Adrenal gland (tissue), 12 donors: ENCODE data around the gene ADAMTSL3. TPM values are rescaled to one million over a fixed set of nuclear protein-coding genes. Genes with fewer than 3 reads are reported as not detected.

ENCODE experiments used
- DNase-seq, 7 donors: peaks; one replicate each; pipeline ENCODE4 v3.0.0-alpha.2; 2019 to 2020
- H3K27ac ChIP-seq, 5 donors: fragments of 200-600 bp; sonication (generic) in 4 of 5; 1 replicate in 3 of 5; 2 replicates in 2 of 5; pipeline versions ENCODE4 v1.5.1 to v1.8.0; 2016 to 2020; ENCODE audit warnings: mild to moderate bottlenecking in 1 of 5
- H3K27me3 ChIP-seq: fragments of 200-600 bp; 2 replicates; pipeline ENCODE4 v1.8.0; 2021
- H3K36me3 ChIP-seq, 2 donors: fragments of 200-600 bp; replicated peaks in 1 of 2; 1 replicate in 1 of 2; 2 replicates in 1 of 2; pipeline versions ENCODE4 v1.5.1 to v1.8.0; 2018 to 2022
- H3K4me1 ChIP-seq, 2 donors: fragments of 200-600 bp; replicated peaks in 1 of 2; 1 replicate in 1 of 2; 2 replicates in 1 of 2; pipeline versions ENCODE4 v1.5.1 to v1.8.0; 2018 to 2021
- H3K4me3 ChIP-seq, 4 donors: fragments of 200-600 bp; sonication (generic) in 3 of 4; one replicate each; pipeline ENCODE4 v1.5.1; 2016 to 2018
- H3K9me3 ChIP-seq, 3 donors: fragments of 200-600 bp; sonication (generic) in 1 of 3; replicated peaks in 1 of 3; 1 replicate in 2 of 3; 2 replicates in 1 of 3; pipeline versions ENCODE4 v1.5.1 to v1.8.0; 2016 to 2021
- POLR2A ChIP-seq, 2 donors: fragments of 450-650 bp; IDR thresholded peaks; one replicate each; pipeline ENCODE4 v1.6.1; 2017; ENCODE audit warnings: antibody characterized with exemption in 2 of 2, mild to moderate bottlenecking in 2 of 2, moderate library complexity in 1 of 2
- WGBS, 4 donors: extraction: QIAGEN DNeasy Blood & Tissue Kit in 2 of 4; methylation state at CpG; one replicate each; pipeline versions ENCODE4 v1.1.5 to v1.1.7; 2013 to 2017; 5-methylcytosine and 5-hydroxymethylcytosine counted together
- intact Hi-C, 2 donors: fragments of 100-400 bp; cut with DNase I; formaldehyde crosslinking; loops; one replicate each; pipeline versions ENCODE4 v1.14.1 to v1.15.0; 2022 to 2023
- polyA plus RNA-seq, 3 donors: library from polyadenylated mRNA; stranded (reverse); fragments of 200-250 nt in 2 of 3; fragments of 350-450 nt in 1 of 3; fragmentation: Illumina TruSeq in 1 of 3; extraction: RNeasy Lipid Tissue Mini Kit (QIAGEN cat#74804) in 1 of 3; gene quantifications; one replicate each; pipeline ENCODE4 v1.2.3, GENCODE V29; 2013 to 2014
- total RNA-seq, 9 donors: library from RNA; depleted of rRNA in 4 of 9; stranded (reverse); fragments of >200 nt in 4 of 9; fragments of 120-200 nt in 1 of 9; fragmentation: NEBNext Ultra II Directional in 1 of 9; extraction: Animal tissue kit (Norgen Biotek cat#: 25700) in 1 of 9; gene quantifications; one replicate each; pipeline versions ENCODE4 v1.1.0 to v1.2.4, GENCODE V29; 2013 to 2023
- TF ChIP-seq, protein P1 (sequence below), 6 experiments: fragments of 450-650 bp in 4 of 6; fragments of 200-600 bp in 2 of 6; sonication (generic) in 1 of 6; IDR thresholded peaks; 1 replicate in 5 of 6; 2 replicates in 1 of 6; pipeline versions ENCODE4 v1.5.1 to v1.8.0; 2016 to 2021; ENCODE audit warnings: antibody characterized with exemption in 6 of 6, mild to moderate bottlenecking in 2 of 6, moderate library complexity in 1 of 6
- donor health status: healthy with polysubstance abuse.
- donor health status: Bipolar disorder and iron deficiency.
- donor health status: DM: yes; HTN: yes; CAD: no.
- donor health status: DM: no; HTN: no; CAD: no.
- donor health status: DM: no; HTN: no; CAD: no.
- donor health status: DM: yes; HTN: yes; CAD: no.

Gene ADAMTSL3
- total and polyA plus RNA-seq, 12 donors: 0.98 to 19.7 (median 10.5) TPM

DNA sequence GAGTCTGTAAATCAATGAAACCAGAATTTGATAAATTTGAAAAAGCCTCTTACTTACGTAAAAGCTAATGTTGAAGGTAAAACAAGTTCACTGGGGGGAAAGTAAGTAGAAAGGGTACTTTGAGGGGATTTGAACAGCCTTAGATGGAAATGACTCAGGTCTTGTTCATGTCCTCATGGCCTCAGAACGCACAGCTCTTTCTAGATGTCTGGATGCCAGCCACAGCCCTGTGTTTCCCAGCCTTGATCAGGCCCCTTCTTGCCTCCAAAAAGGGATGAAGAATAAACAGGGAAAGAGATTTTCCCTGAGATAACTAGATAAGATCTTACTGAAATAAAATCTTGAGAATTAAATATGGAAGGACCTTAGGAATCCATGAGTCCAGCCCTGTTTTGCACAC lies 344.6 kb downstream of the ADAMTSL3 start:
- intact Hi-C loops: no loop called here
- H3K36me3 ChIP-seq: no peaks in the 10 kb centered on the region
- no peaks in the 10 kb centered on the region for H3K9me3 ChIP-seq
- no peak for DNase-seq
- TF ChIP-seq POLR2A (IDR thresholded peaks at IDR 0.05): no peak
- TF ChIP-seq, protein P1, sequence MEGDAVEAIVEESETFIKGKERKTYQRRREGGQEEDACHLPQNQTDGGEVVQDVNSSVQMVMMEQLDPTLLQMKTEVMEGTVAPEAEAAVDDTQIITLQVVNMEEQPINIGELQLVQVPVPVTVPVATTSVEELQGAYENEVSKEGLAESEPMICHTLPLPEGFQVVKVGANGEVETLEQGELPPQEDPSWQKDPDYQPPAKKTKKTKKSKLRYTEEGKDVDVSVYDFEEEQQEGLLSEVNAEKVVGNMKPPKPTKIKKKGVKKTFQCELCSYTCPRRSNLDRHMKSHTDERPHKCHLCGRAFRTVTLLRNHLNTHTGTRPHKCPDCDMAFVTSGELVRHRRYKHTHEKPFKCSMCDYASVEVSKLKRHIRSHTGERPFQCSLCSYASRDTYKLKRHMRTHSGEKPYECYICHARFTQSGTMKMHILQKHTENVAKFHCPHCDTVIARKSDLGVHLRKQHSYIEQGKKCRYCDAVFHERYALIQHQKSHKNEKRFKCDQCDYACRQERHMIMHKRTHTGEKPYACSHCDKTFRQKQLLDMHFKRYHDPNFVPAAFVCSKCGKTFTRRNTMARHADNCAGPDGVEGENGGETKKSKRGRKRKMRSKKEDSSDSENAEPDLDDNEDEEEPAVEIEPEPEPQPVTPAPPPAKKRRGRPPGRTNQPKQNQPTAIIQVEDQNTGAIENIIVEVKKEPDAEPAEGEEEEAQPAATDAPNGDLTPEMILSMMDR (IDR thresholded peaks at IDR 0.05): no peak
- H3K27ac ChIP-seq: no peak overlapping the region
- H3K4me1 ChIP-seq: no peaks in the 10 kb centered on the region
- whole genome bisulfite sequencing, 4 donors: 71 to 83% (median 80%) methylated on average over 2 of the region's 2 CpGs
- H3K27me3 ChIP-seq: no peaks in the 10 kb centered on the region
- H3K4me3 ChIP-seq: no peak overlapping the region

DNA sequence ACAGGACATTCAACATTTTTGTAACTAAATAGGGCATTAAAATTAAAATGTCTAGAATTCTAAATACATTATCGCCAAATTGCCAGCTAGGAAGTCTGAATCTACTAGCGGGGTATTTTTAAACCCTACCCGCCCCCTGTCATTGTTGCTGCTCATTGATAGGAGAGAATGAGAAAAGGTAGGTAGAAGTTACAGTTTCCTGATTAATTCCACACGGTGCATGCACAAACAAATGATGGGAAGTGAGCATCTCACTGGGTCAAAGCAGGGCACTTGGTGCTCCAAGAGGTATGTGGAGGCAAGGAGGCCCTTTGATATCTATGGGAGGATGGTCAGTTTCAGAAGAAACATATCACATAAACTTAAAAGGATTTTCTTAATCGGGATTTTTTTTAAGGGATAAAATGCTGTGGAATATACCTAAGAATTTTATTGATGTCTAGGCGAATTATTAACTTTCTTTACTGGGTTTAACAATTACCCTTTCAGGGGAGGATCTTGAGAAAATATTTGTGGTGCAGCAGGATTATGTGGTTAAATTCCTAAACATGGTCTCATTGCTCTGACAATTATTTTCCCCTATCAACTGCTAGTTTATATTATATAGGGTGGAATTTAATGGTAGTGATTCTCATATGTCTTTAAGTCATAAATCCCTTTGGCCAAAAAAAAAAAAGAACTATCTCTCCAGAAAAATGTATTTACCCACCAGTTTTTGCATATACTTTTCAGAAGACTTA lies 345.6 kb downstream of the ADAMTSL3 start:
- no peaks in the 10 kb centered on the region for H3K27me3 ChIP-seq
- H3K36me3 ChIP-seq: no peaks in the 10 kb centered on the region
- 74 to 81% (median 78%) methylated on average over 6 of the region's 6 CpGs for WGBS, 4 donors
- H3K4me1 ChIP-seq: no peaks in the 10 kb centered on the region
- H3K4me3 ChIP-seq: no peak overlapping the region
- H3K9me3 ChIP-seq: no peaks in the 10 kb centered on the region
- H3K27ac ChIP-seq: no peak overlapping the region
- no peak for TF ChIP-seq POLR2A (IDR thresholded peaks at IDR 0.05)
- TF ChIP-seq, protein P1 (IDR thresholded peaks at IDR 0.05): no peak
- no peak for DNase-seq
- intact Hi-C loops: no loop called here

DNA sequence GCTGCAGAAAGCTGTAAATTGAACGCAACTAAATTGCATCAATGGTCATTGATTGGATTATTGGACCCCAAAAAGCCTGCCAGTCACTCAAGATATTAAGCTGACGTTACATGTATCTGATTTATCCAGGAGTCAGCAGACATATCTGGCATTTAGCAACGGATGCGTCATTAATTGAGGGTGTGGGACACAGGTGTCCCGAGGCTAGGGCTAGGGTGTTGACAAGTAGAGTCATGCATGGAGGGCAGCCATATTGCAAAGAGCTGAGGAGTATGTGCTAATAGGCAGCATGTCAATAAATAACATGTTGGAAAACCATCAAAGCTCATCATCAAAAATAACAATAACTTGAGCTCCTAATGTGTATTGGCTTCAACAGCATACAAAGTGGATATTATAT lies 347.1 kb downstream of the ADAMTSL3 start:
- Histone ChIP-seq H3K9me3 (no peaks in the 10 kb centered on the region), H3K27me3 (no peaks in the 10 kb centered on the region), H3K4me1 (no peaks in the 10 kb centered on the region), H3K27ac (no peak overlapping the region), H3K36me3 (no peaks in the 10 kb centered on the region), H3K4me3 (no peak overlapping the region)
- TF ChIP-seq, protein P1 (IDR thresholded peaks at IDR 0.05): no peak
- TF ChIP-seq POLR2A (IDR thresholded peaks at IDR 0.05): no peak
- intact Hi-C loops: no loop called here
- 77 to 89% (median 82%) methylated on average over 5 of the region's 5 CpGs for WGBS, 4 donors
- no peak for DNase-seq

DNA sequence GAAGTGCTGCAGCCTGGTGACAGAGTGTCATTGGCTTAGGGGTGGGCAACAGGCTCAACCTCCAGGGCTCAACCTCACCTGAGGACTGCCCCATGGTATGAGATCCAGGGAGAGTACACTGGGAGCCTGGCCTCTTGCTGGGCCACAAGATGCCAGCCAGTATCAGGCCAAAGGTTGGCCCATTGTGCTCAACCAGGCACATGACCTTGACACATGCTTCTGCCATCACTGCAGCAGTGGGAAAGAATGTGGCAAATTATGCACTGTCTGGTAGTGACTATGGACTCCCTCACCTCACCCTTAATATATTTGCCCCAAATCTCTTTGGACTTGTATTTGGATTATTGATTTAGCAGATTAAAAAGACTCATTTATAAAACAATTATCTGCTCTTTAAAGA lies 347.7 kb downstream of the ADAMTSL3 start:
- Histone ChIP-seq H3K4me1 (no peaks in the 10 kb centered on the region), H3K4me3 (no peak overlapping the region), H3K36me3 (no peaks in the 10 kb centered on the region), H3K27me3 (no peaks in the 10 kb centered on the region), H3K27ac (no peak overlapping the region), H3K9me3 (no peaks in the 10 kb centered on the region)
- intact Hi-C loops: no loop called here
- DNase-seq: no peak
- no peak for TF ChIP-seq POLR2A (IDR thresholded peaks at IDR 0.05)
- TF ChIP-seq, protein P1 (IDR thresholded peaks at IDR 0.05): no peak
